Dedifferentiated amniotic fluid mesenchymal stem cell (primary cell): ENCODE data around the gene PLA2G3.
"Not testable (repeated sequence)": the region's sequence is repeated elsewhere in the genome, so short reads cannot be mapped to it uniquely, and the experiment has no call there.

ENCODE experiments used
- DNase-seq: peaks from one replicate; pipeline ENCODE4 v3.0.0-alpha.2; 2016; ENCODE audit errors: extremely low spot score

The PLA2G3 gene

DNA sequence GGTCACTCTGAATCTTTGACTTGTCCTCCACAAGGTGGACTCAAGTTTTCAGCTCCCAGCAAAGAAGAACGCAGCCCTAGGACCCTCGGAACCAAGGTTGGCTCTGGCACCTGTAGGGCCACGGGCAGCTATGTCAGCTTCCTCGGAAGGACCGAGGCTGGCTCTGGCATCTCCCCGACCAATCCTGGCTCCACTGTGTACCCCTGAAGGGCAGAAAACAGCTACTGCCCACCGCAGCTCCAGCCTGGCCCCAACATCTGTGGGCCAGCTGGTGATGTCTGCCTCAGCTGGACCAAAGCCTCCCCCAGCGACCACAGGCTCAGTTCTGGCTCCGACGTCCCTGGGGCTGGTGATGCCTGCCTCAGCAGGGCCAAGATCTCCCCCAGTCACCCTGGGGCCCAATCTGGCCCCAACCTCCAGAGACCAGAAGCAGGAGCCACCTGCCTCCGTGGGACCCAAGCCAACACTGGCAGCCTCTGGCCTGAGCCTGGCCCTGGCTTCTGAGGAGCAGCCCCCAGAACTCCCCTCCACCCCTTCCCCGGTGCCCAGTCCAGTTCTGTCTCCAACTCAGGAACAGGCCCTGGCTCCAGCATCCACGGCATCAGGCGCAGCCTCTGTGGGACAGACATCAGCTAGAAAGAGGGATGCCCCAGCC is 15.4 kb downstream of the PLA2G3 start:
- DNase-seq = no peak

DNA sequence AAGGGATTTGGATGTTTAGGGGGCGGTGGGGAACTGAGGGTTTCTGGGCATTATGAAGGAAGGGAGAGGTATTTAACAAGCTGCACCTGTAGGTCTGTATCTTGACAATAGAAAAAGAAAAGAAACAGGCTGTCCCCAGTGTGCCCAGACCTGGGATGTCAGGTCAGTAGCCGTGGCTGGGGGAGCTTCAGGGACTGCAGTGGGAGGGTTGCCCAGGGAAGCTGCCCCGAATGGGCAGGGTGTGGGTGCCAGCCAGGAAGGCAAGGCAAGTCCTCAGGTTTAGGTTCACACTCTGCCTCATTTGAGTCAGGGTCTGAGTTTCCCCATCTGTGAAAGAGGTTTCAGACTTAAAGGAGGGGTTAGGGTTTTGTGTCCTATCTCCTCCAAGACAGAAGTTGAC is 16.0 kb downstream of the PLA2G3 start:
- no peak for DNase-seq

DNA sequence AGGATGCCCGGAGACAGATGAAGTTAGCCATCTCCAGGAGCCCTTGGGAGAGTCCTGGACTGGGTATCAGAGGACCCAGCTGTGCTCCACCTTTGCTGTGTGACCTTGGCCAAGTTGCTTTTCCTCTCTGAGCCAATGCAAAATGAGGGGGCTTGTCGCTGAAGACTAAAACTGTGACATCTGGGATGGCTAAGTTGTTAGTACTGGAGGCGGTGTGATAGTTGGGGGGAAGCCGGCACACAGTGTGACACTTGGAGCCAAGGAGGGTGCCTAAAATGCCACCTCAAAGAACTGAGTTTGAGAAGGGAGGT is 17.1 kb downstream of the PLA2G3 start:
- DNase-seq = no peak

DNA sequence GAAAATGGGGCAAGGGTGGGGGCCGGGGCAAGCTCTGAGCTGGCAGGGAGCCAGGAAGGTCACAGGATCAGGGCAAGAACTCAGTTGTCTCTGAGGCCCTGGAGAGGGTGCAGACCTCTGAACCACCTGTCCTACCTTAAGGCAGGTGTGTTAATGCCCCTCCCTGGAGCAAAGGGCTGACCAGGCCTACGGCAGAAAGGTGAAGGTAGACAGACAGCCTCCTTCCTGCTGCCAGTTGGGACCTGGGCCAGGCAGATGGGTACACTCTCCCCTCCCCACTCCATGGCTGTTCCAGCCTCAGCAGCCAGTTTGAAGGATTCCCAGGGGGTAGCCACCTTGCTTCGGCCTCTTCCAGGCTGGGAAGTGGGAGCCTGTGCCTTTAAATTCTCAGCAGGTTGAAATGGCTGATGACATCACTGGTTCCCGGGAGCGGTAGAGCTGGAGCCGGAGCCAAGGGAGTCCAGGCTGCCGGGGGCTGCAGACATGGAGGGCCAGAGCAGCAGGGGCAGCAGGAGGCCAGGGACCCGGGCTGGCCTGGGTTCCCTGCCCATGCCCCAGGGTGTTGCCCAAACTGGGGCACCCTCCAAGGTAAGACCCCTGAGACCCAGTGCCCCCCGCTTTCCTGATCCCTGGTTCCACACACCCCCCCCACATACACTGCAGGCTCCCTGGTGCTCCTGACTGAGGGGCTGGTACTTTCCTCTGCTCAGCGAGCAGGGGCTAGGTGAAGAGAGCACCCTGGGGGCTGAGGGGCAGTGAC is 17.6 kb downstream of the PLA2G3 start, which contains the start of gene INPP5J:
Gene INPP5J (plus strand): TSS at position 435 of the 760 bp plus-strand sequence. CDS start 49 bp downstream, at position 484.
- DNase-seq = no peak

DNA sequence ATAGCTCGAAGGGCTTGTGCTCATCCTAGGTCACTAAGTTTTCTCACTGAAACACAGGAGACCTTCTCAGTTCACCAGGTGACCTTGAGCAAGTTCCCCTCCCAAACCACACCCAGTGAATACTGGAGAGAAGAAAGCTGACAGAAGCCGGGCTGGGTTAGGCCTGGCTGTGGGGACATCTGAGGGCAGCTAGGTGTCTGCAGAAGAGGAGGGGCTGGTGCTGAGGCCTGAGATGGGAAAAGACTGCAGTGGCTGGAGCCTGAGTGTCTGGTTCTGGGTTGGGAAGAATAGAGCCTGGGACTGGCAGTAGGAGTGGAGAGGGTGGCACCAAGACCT is 18.1 kb downstream of the PLA2G3 start:
- no peak for DNase-seq

DNA sequence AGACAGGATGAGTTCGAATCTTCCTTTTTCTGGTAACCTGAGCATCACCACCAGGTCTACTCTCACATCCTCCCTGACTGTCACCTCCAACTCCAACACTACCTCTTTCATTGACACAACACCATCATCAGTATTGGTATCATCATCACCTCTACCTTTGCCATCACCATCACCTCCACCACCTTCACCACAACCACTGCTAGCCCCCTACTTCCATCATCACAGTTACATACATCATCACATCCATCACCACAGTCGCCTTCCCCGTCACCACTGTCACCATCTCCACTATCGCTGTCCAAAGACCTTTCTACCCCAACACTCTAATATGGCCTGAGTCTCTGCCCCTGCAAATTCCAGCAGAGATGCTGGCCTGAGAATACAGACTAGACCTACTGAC is 18.9 kb downstream of the PLA2G3 start:
- DNase-seq = no peak

DNA sequence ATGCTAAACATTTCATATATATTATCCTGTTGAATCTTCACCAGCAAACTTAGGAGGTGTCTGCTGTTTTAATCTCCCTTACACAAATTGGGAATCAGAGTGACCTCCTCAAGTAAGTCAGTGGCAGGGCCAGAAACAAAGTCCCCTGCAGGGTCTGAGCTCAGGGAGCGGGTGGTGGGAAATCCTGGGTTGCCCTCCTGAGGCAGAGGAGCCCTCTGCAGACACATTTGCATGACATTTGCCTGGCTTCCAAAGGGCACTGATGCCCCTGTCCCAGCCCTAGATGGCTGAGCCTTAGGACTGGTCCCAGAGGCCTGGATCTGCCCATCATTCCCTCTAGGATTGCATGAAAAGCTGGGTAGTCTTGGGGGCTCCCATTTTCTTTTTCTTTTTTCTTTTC is 19.7 kb downstream of the PLA2G3 start:
- no peak for DNase-seq

DNA sequence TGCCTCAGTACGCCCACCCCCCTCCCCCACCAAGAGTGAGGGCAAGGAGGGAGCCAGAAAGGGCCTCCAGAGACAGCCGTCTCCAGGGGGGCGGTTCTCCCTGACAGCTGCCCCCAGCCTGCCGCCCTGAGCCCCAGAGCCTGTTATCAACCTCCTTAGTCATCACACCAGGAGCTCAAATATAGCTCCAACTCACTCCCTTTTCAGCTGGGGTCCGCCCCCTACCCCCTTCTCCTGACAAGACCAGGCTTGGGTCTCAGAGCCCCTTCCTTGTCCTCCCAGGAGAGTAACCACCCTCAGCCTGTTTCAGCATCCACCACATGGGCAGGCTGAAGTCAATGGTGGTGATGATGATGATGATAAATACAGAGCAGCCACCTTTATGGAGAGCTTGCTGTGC is 20.1 kb downstream of the PLA2G3 start:
- DNase-seq = no peak

DNA sequence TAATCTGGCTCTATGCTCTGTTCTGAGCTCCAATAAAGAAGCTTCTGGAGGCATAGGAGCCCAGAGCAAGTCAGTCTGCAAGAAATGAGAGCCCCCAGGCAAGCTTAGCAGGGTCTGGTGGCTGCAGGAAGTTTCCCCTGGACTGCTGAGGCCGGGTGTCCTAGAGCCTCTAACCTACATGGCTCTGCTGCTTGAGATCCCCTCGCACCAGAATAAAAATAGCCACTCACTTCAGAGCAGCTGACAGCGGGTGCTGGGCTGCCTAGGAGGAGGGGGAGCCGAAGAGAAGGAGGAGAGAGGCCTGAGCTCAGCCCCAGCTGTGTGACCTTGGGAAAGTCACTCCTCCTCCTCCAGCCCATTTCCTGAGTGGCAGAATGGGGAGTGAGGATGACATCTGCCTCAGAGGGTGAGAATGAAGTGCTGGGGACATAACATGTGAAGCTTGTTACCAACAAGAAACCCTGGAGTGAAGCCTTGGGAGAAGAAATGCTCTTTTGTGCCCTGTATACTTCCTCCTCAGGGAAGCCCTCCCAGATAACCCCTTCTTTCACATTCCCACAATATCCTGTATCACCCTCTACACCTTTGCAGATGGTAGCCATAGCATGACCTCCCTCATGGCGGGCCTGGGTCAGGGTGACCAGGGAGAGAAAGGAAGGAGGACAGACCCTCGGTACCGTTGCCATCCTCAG is 21.1 kb downstream of the PLA2G3 start:
- DNase-seq = no peak

DNA sequence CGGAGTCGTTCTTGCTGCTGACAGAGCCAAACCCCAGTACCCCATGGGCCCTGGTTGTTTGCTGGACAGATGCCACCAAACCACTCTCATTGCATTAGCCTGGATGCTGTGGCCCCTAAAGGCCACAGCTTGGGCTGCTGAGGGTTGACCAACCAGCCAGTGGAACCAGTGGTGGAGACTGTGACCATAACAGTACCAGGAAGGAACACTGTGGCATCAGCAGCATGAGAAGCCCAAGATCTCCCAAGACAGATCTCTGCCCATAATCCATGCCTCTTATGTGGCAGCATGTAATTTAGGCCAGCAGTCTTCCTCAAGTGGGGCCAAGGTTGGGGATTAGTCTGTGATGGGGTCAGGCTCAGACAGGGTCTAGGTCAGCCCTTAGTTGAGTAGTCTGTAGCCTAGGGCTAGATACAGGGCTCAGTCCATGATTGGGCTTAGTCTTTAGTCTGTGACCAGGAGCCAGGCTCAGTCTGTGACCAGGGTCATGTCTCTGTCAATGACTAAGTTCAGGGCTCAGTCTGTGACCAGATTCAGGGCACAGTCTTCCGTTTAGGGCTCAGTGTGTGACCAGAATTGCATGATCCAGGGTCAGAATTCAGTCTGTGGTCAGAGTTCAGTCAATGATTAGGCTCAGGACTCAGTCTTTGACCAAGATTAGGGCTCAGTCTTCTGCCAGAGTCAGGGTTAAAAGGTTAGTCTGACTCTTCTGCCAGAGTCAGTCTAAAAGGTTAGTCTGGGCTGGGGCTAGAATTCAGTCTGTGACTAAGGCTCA is 22.1 kb downstream of the PLA2G3 start:
- no peak for DNase-seq

DNA sequence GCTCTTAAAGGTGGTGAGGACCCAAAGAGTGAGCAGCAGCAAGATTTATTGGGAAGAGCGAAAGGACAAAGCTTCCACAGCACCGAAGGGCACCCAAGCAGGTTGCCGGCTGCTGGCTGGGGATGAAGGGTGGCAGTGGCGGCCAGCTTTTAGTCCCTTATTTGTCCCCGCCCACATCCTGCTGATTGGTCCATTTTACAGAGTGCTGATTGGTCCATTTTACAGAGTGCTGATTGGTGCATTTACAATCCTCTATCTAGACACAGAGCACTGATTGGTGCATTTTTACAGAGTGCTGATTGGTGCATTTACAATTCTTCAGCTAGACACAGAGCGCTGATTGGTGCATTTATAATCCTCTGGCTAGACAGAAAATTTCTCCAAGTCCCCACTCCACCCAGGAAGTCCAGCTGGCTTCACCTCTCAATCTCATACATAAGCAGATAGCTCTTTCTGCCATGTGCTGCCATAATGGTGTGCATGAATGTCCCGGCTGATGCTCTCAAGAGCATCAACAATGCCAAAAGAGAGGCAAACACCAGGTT is 27.7 kb downstream of the PLA2G3 start:
- DNase-seq = not testable (repeated sequence)

DNA sequence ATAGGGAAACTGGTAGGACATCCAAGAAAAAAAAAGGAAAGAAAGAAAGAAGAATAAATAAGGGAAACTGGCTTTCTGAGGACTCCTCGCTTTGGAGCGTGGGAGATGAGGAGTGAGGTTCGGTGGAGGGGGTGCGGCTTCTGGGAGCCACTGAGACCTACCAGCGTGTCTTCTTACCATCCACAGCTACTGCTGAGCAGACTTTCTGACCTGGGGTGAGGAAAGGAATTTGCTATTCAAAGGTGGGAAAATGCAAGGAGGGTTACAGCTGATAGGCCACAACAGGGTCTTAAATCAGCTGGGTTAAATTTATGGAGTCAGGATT is 32.5 kb downstream of the PLA2G3 start:
- DNase-seq = no peak

DNA sequence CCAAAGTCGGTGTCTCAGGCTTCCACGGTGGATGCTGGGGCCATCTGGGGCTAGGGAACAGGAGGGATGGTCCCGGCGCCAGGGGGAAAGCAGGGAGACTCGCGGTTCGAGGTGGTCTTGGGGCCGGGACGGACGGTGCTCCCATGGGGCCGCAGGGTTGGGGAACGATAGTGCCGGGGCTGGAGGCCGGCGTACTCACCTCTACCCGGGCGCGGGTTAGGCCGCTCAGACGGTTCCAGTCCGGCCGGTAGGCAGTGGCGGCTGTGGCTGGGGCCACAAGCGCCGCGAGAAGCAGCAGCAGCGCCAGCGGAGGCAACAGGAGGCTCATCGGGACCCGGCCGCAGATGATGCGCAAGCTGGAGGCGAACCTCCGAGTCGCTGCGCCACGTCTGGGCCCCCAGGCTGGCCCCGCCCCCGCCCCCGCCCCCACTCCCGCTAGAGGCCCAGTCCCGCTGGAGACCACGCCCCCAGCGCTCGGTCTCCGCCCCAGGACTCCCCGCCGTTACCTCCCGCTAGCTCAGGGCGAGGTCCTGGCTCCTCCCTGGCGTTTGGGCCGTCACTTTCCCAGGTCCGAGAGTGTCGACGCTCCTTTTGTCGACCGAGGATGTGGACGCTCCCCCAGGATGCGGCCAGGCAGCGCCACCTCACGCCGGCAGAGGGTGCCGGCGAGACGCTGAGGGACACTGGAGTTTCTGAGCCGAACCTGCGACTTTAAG is 33.0 kb downstream of the PLA2G3 start, which contains the start of gene SELENOM:
Gene SELENOM (minus strand): TSS at position 391 of the 716 bp plus-strand sequence. CDS start 63 bp downstream, at position 328.
- DNase-seq = peak; percentile 98

DNA sequence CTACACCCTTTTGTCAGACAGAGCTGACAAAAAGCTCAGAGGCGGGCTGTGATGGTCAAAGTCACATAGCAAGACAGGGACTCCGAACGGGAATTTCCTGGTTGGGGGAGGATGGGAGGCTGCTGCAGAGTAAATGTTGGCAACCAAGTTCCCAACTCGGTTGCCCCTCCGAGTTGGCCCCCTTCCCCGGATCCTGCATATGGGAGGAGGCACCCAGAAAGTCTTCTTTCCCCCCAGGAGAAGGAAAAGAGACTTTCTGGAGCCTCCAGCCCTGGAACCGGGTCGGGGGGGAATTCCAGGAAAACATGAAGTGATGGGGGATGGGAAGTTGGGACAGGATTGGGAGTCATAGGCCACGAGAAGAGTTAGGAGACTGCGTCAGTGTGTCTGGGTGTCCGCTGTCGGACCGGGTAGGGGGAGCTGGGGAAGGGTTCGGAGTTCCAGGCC is 33.6 kb downstream of the PLA2G3 start:
- no peak for DNase-seq

DNA sequence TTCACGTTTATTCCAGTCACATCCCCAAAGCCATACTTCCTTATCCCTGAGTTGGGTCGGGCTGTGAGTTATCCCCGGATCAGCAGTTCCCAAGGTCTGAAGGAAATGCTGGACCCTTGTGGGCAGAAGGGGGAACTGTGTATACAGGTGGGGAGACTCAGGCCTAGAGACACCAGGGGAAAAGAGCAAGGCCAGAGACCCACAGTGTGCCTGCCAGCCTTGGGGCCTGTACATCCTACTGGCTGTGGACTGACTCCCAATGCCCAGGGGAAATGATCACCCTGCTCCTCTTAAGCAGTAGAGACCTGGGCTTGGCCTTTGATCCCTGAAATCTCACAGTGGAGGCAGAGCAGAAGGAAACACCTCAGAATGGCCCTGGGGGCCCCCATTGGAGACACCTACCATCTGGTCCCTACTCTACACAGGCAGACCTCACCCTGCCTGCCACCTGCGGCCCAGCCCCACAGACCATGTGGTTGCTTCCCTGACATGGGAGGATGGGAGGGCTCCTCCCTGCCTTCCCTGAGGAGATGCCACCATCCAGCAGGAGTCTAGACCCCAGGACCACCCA is 34.2 kb downstream of the PLA2G3 start:
- no peak for DNase-seq

DNA sequence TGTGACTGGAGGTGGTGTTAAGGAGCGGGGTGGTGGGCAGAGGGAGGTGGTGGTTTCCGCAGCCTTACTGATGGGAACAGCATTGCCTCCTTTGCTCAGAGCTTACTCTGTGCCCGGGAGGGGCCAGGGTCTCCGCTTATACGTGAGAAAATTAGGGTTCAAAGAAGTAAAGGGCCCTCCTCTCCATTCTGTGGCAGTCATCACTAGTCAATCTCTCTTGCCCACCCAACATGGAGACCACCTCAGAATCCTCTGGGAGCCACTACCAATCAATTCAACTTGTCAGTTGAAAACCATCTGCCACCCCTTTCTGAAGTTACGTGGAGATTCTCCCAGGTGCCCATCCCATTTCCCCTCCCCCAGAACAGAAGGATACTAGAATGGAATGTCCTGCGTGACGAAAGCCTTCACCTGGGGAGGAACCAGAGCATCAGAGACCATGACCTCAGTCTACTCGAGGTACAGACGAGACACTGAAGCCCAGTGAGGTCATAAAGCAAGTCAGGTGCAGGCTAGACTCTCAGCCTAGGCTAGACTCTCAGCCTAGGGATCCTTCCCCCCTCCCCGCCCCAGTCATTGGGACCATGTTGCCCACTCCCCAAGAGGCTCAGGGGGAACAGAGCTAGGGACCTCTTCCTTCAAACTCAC is 34.9 kb downstream of the PLA2G3 start:
- no peak for DNase-seq

DNA sequence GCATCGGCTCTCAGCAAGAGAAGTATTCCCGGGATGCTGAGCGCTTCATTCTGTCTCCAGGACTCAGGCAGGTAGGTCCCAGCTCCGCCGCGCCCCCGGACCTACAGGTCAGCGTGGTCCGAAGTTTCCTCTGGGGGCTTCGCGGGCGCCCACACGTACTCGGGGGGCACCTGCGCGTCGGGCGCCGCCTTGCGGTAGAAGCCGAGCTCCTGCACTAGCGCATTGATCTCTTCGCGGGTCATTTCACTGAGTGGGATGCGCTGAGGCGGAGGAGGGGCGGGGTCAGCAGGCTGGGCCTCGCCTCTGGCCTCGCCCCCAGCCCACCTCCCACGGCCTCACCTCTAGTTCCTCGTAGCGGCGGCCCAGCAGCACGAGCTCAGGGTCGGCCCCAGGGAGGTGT is 35.4 kb downstream of the PLA2G3 start:
- DNase-seq = no peak

DNA sequence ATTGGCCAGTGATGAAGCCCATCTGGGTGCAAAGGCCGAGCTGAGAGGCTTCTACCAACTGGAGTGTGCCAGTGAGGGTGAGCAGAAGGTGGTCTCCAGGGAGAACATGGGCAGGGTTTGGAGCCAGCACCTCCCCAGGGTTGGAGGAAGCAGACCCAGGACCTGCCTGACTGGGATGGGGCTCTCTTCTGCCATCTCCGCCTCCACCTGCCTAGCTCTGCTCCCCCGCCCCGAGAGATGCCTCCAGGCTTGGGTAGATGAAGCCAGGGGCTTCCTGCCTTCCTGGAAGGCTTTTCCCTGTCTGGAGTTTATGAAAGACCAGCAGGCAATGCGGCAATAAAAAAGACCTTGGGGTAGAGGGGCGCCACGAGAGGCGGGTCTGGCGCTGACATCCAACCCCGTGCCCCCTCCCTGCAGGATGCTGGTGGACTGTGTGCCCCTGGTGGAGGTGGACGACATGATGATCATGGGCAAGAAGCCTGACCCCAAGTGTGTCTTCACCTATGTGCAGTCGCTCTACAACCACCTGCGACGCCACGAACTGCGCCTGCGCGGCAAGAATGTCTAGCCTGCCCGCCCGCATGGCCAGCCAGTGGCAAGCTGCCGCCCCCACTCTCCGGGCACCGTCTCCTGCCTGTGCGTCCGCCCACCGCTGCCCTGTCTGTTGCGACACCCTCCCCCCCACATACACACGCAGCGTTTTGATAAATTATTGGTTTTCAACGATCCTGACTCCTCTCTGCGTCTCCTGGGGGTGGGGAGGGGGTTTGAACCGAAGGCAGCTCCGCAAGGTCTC is 36.2 kb downstream of the PLA2G3 start:
- DNase-seq = no peak

DNA sequence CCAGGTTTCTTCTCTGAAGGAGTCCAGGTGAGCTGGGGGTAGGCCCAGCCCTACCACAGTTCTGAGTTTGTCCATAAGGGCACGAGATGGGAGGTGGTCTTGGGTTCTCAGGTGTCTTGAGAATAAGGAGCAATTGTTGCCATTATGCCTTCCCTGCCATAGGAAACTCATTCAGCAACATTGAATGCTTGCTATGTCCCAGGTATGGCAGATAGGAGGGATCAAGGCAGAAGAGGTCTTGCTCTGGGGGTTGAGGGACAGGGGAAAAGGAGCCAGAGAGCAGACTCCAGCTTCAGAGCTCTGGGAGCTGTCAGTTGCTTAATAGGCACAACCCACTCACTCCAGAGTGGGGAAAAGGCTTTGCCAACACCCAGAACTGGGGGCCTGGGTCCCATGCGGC is 37.2 kb downstream of the PLA2G3 start:
- DNase-seq = no peak
